Measurements from ENCODE around the gene HOXB2.

DNA sequence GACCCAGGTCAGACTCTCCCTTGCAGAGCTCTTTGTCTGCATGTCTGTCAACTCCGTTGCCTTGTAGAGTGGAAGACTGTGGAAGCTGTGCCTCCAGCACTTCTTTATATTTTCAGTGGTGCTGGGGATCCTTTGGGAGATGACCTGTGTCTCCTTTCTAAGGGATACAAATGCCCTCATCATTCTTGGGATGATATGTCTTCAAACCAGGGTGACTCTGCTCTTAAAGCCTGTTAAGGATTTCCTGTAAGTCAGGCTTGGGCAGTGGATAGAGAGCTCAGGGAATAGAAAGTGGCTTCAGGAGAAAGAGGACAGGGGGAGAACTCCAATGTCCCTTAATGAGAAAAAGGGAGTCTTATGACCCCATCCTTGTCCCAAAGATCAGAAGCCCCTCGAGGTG is 43.6 kb upstream of the HOXB2 start:
- TF ChIP-seq CTCF (IDR thresholded peaks at IDR 0.05; ENCODE audit: insufficient read depth, low read length, poor library complexity, severe bottlenecking) (no peak), EZH2phosphoT487 (conservative IDR thresholded peaks at IDR 0.05; ENCODE audit: low read length) (no peak)

All from SU-DHL-6 (cell line).